GM12878 (cell line): ENCODE measurements around the gene MSL1. TPM values are rescaled to one million over a fixed set of nuclear protein-coding genes. Genes with fewer than 3 reads are reported as not detected.

Experiments used
- ATF3 ChIP-seq: IDR thresholded peaks from 2 replicates; pipeline ENCODE4 v1.6.1; 2011; ENCODE audit warnings: low read depth, mild to moderate bottlenecking, low read length, moderate library complexity, borderline replicate concordance; ENCODE audit errors: extremely low read depth
- BHLHE40 ChIP-seq, 2 experiments: fragments of 450-650 bp in 1 of 2; IDR thresholded peaks; 2 replicates each; pipeline ENCODE4 v1.6.1; 2011 to 2017; ENCODE audit warnings: low read depth in 2 of 2, borderline replicate concordance in 1 of 2, improper control_type of control experiment in 1 of 2, low read length in 1 of 2, mild to moderate bottlenecking in 1 of 2
- CREB1 ChIP-seq: IDR thresholded peaks from 2 replicates; pipeline ENCODE4 v1.6.1; 2012; ENCODE audit warnings: low read depth, mild to moderate bottlenecking, inconsistent platforms
- EGR1 ChIP-seq, 2 experiments: IDR thresholded peaks; 1 replicate in 1 of 2; 2 replicates in 1 of 2; pipeline ENCODE4 v1.6.1; 2011 to 2012; ENCODE audit warnings: low read depth in 2 of 2, low read length in 2 of 2, borderline replicate concordance in 1 of 2, mild to moderate bottlenecking in 1 of 2, moderate library complexity in 1 of 2
- MAX ChIP-seq: IDR thresholded peaks from 2 replicates; pipeline ENCODE4 v1.6.1; 2012; ENCODE audit warnings: low read depth, low read length, improper control_type of control experiment
- MEF2B ChIP-seq: fragments of 450-650 bp; IDR thresholded peaks from 2 replicates; pipeline ENCODE4 v1.6.1; 2018; ENCODE audit warnings: mild to moderate bottlenecking, moderate library complexity; ENCODE audit not compliant: partially characterized antibody, poor library complexity, severe bottlenecking
- RBBP5 ChIP-seq: fragments of 200-600 bp; sonication (generic); conservative IDR thresholded peaks from 2 replicates; pipeline ENCODE4 v1.6.1; 2016
- RUNX3 ChIP-seq: IDR thresholded peaks from 2 replicates; pipeline ENCODE4 v1.6.1; 2012; ENCODE audit warnings: low read length, inconsistent platforms
- SIN3A ChIP-seq: IDR thresholded peaks from 2 replicates; pipeline ENCODE4 v1.6.1; 2012; ENCODE audit warnings: low read depth, low read length, improper control_type of control experiment
- SIX5 ChIP-seq: IDR thresholded peaks from 2 replicates; pipeline ENCODE4 v1.6.1; 2011; ENCODE audit warnings: mild to moderate bottlenecking, low read depth, low read length, moderate library complexity; ENCODE audit not compliant: severe bottlenecking
- SPI1 ChIP-seq: IDR thresholded peaks from 2 replicates; pipeline ENCODE4 v1.6.1; 2011; ENCODE audit warnings: low read depth, mild to moderate bottlenecking, low read length, moderate library complexity, borderline replicate concordance; ENCODE audit not compliant: insufficient read depth
- STAT1 ChIP-seq: fragments of 450-650 bp; conservative IDR thresholded peaks from 2 replicates; pipeline ENCODE4 v1.6.1; 2014; ENCODE audit warnings: antibody characterized with exemption, mild to moderate bottlenecking
- TCF3 ChIP-seq: IDR thresholded peaks from 2 replicates; pipeline ENCODE4 v1.6.1; 2012; ENCODE audit warnings: low read depth, mild to moderate bottlenecking, low read length, borderline replicate concordance; ENCODE audit not compliant: insufficient read depth
- USF1 ChIP-seq: IDR thresholded peaks from 2 replicates; pipeline ENCODE4 v1.6.1; 2011; ENCODE audit warnings: borderline replicate concordance, low read depth, mild to moderate bottlenecking, moderate library complexity, mixed read lengths, low read length; ENCODE audit not compliant: insufficient read depth; ENCODE audit errors: extremely low read length
- WRNIP1 ChIP-seq: IDR thresholded peaks from 2 replicates; pipeline ENCODE4 v1.6.1; 2011; ENCODE audit warnings: low read depth, low read length, improper control_type of control experiment, borderline replicate concordance
- ZBTB11 ChIP-seq: fragments of 450-650 bp; formaldehyde crosslinking; IDR thresholded peaks from 2 replicates; pipeline ENCODE4 v1.5.0; 2022; ENCODE audit warnings: mild to moderate bottlenecking, missing genetic modification characterization
- ZNF687 ChIP-seq: fragments of 450-650 bp; IDR thresholded peaks from 2 replicates; pipeline ENCODE4 v1.6.1; 2017; ENCODE audit warnings: mild to moderate bottlenecking, moderate library complexity
- polyA plus RNA-seq, 11 experiments: library from polyadenylated mRNA; depleted of rRNA in 4 of 11; unstranded in 6 of 11; stranded (reverse) in 5 of 11; fragments of >200 nt; fragmentation: Nextera tagmentation in 4 of 11; fragmentation: Illumina TruSeq in 1 of 11; extraction: Ambion mirVana in 4 of 11; extraction: Trizol in 1 of 11; gene quantifications; 1 replicate in 1 of 11; 2 replicates in 10 of 11; pipeline versions ENCODE4 v1.2.1 to v1.2.3, GENCODE V29; 2011 to 2016; ENCODE audit warnings: inconsistent platforms in 2 of 11, missing spikeins in 2 of 11, low read depth in 1 of 11
- total RNA-seq, 4 experiments: library from RNA; depleted of rRNA in 3 of 4; stranded (reverse); fragments of >200 nt in 3 of 4; fragmentation: Illumina TruSeq in 1 of 4; extraction: Trizol in 1 of 4; gene quantifications; 2 replicates each; pipeline versions ENCODE4 v1.2.1 to v1.2.3, GENCODE V29; 2013 to 2021

MSL1 gene
- total and polyA plus RNA-seq, 10 of the 15 experiments (the other 5 are each of a cell fraction or from before 2014, with no cell fraction given) = 6.1 to 95.2 (median 51.8) TPM

- TF ChIP-seq RUNX3 = peak; percentile 58; the same call in 1 of the 2 replicates
- no peak for TF ChIP-seq TCF3
- TF ChIP-seq MAX = peak; percentile 93
- 0 out of 2 replicates have a peak, but pooled peaks have one; percentile 3 for TF ChIP-seq SPI1
- TF ChIP-seq ZBTB11 (CRISPR knock-in tag) = no peak
- TF ChIP-seq BHLHE40 (IDR thresholded peaks at IDR 0.05; ENCODE audit: borderline replicate concordance in 1 of 2, low read depth in 2 of 2, low read length in 1 of 2) = peak; percentile 78 to 94
- peak; percentile 54; the same call in 1 of the 2 replicates for TF ChIP-seq SIN3A
- TF ChIP-seq STAT1 = no peak
- TF ChIP-seq USF1 = peak; percentile 81
- 0 out of 2 replicates have a peak, but pooled peaks have one; percentile 39 for TF ChIP-seq CREB1
- TF ChIP-seq MEF2B = peak; percentile 79
- no peak for TF ChIP-seq WRNIP1
- peak; percentile 55; the same call in 1 of the 2 replicates for TF ChIP-seq ATF3
- 0 out of 2 replicates have a peak, but pooled peaks have one; percentile 62 for TF ChIP-seq ZNF687
- TF ChIP-seq EGR1 (IDR thresholded peaks at IDR 0.05; ENCODE audit: borderline replicate concordance in 1 of 2, low read depth in 2 of 2, low read length in 2 of 2) = peak in 1 of 2 experiments; percentile 65; a peak in 1 of 3 replicates
- TF ChIP-seq RBBP5 = no peak
- peak; percentile 82 for TF ChIP-seq SIX5
These were observed 21.0 kb upstream of the MSL1 start (continued) for GRCh38 chr17:40100669-40101366.
